Measurements from ENCODE around the gene ABCC11. TPM values are rescaled to one million over a fixed set of nuclear protein-coding genes. Genes with fewer than 3 reads are reported as not detected.
A peak's percentile ranks its signal among the peaks of the same experiment; 100 is the strongest.

The ABCC11 gene
- total RNA-seq, 6 experiments from 2014 or later = 0.05 to 0.26 (median 0.12) TPM; not detected in 3

DNA sequence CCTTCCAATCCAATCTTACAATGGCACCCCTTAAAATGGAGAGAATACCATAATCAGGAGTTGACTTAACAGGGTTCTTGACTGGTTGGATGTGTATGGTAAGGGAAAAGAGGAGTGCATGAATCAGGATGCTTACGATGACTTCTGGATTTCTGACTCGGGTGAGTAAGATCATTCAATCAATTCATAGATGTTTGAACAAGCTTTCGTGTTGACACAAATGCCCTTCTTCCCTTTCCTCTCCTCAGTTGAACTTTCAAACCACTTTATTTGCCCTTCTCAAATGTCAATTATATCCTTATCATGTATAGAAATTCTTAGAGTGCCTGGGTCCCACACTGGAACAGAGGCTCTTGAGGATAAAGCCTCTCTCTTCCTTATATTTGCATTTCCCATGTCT, 117.4 kb downstream of the ABCC11 start:
- Mint-ChIP-seq H3K27me3 (ENCODE audit: insufficient read depth) (peaks cover 4% of the 10 kb centered on the region; the same call in 1 of the 2 replicates), H3K27ac (no peak overlapping the region), H3K4me3 (no peak overlapping the region), H3K9me3 (no peaks in the 10 kb centered on the region), H3K36me3 (ENCODE audit: low read depth) (peaks cover 5% of the 10 kb centered on the region; the same call in 1 of the 2 replicates), H3K4me1 (ENCODE audit: low read depth) (peaks cover 45% of the 10 kb centered on the region)
- TF ChIP-seq, protein P1, sequence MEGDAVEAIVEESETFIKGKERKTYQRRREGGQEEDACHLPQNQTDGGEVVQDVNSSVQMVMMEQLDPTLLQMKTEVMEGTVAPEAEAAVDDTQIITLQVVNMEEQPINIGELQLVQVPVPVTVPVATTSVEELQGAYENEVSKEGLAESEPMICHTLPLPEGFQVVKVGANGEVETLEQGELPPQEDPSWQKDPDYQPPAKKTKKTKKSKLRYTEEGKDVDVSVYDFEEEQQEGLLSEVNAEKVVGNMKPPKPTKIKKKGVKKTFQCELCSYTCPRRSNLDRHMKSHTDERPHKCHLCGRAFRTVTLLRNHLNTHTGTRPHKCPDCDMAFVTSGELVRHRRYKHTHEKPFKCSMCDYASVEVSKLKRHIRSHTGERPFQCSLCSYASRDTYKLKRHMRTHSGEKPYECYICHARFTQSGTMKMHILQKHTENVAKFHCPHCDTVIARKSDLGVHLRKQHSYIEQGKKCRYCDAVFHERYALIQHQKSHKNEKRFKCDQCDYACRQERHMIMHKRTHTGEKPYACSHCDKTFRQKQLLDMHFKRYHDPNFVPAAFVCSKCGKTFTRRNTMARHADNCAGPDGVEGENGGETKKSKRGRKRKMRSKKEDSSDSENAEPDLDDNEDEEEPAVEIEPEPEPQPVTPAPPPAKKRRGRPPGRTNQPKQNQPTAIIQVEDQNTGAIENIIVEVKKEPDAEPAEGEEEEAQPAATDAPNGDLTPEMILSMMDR (IDR thresholded peaks at IDR 0.05) = no peak
- DNase-seq = no peak

DNA sequence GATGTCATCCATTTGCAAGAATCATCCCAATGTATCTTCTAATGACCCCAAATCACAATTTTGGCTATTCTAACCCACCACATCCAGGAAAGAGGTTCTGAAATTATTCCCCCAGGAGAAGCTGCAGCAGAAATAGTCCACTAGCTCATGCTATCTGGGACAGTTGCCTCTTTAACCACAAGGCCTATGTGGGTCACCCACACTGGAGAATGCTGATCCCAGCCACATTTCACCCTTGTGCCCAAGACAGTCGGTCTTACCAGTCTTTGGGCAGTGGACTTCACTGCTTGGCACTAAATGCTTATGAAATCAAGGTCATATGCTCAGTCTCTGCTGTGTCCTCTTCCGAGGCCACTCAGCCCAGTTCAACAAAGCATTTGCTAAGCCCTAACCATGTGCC, 118.6 kb downstream of the ABCC11 start:
- Mint-ChIP-seq H3K27me3 (ENCODE audit: insufficient read depth) (peaks cover 4% of the 10 kb centered on the region; the same call in 1 of the 2 replicates), H3K9me3 (no peaks in the 10 kb centered on the region; the same call in 1 of the 2 replicates), H3K4me1 (ENCODE audit: low read depth) (peaks cover 56% of the 10 kb centered on the region), H3K4me3 (no peak overlapping the region), H3K27ac (no peak overlapping the region), H3K36me3 (ENCODE audit: low read depth) (peaks cover 5% of the 10 kb centered on the region; the same call in 1 of the 2 replicates)
- TF ChIP-seq, protein P1 (IDR thresholded peaks at IDR 0.05) = no peak
- no peak for DNase-seq

- TF ChIP-seq, protein P1 (IDR thresholded peaks at IDR 0.05) = no peak
- peaks cover 4% of the 10 kb centered on the region; the same call in 1 of the 2 replicates for H3K27me3 Mint-ChIP-seq (ENCODE audit: insufficient read depth)
- peaks cover 73% of the 10 kb centered on the region for H3K4me1 Mint-ChIP-seq (ENCODE audit: low read depth)
- DNase-seq = peak; percentile 98
- H3K27ac Mint-ChIP-seq = peak overlapping the region; percentile 92
- H3K9me3 Mint-ChIP-seq = no peaks in the 10 kb centered on the region; the same call in 1 of the 2 replicates
- H3K4me3 Mint-ChIP-seq = peak overlapping the region; percentile 18; the same call in 1 of the 2 replicates
- H3K36me3 Mint-ChIP-seq (ENCODE audit: low read depth) = peaks cover 5% of the 10 kb centered on the region; the same call in 1 of the 2 replicates
Measured at GRCh38 chr16:48126801-48127644, 120.3 kb downstream of the ABCC11 start.

DNA sequence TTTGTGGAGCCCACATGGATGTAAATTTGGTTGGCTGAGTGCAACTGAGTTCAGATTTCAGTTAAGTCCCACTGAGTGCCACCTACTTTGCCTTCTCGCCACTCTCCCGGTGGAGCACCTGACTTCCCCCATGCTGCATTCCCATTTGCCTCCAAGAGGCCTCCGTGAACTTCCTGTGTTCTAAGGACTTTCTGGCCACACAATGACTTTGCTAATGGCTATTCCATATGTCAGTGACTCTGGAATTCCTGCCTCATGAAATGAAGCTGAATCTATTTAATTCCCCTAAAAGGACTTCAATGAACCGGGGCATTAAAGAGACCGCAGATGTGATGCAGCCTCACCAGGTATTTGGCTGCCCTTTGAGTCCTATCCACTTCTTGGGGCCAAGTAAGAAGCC, 121.5 kb downstream of the ABCC11 start:
- peaks cover 84% of the 10 kb centered on the region for H3K4me1 Mint-ChIP-seq (ENCODE audit: low read depth)
- TF ChIP-seq, protein P1 (IDR thresholded peaks at IDR 0.05) = no peak
- peaks cover 5% of the 10 kb centered on the region; the same call in 1 of the 2 replicates for H3K36me3 Mint-ChIP-seq (ENCODE audit: low read depth)
- H3K27me3 Mint-ChIP-seq (ENCODE audit: insufficient read depth) = peaks cover 3% of the 10 kb centered on the region; the same call in 1 of the 2 replicates
- DNase-seq = no peak
- H3K27ac Mint-ChIP-seq = peak overlapping the region; percentile 92
- no peak overlapping the region for H3K4me3 Mint-ChIP-seq
- no peaks in the 10 kb centered on the region; the same call in 1 of the 2 replicates for H3K9me3 Mint-ChIP-seq

GRCh38 chr16:48124266-48124665, 123.1 kb downstream of the ABCC11 start:
- Mint-ChIP-seq H3K36me3 (ENCODE audit: low read depth) (peaks cover 5% of the 10 kb centered on the region; the same call in 1 of the 2 replicates), H3K4me1 (ENCODE audit: low read depth) (peaks cover 86% of the 10 kb centered on the region), H3K27ac (peak overlapping the region; percentile 98), H3K9me3 (no peaks in the 10 kb centered on the region; the same call in 1 of the 2 replicates), H3K4me3 (no peak overlapping the region), H3K27me3 (ENCODE audit: insufficient read depth) (peaks cover 1% of the 10 kb centered on the region; the same call in 1 of the 2 replicates)
- DNase-seq = no peak
- TF ChIP-seq, protein P1 (IDR thresholded peaks at IDR 0.05) = no peak

Data from HFFc6 (cell line).